Mucosa of descending colon (tissue), 3 donors: ENCODE data around the gene STUM. TPM values are rescaled to one million over a fixed set of nuclear protein-coding genes. Genes with fewer than 3 reads are reported as not detected.

Source experiments
- ATAC-seq: fragments of 200-7000 bp; cut with Tn5 transposase; one replicate; pipeline ENCODE4 v1.9.1; 2020; ENCODE audit warnings: mild to moderate bottlenecking, moderate library complexity
- DNase-seq, 3 donors: peaks; one replicate each; pipeline ENCODE4 v3.0.0-alpha.2; 2020
- H3K36me3 ChIP-seq: fragments of 200-600 bp; one replicate; pipeline ENCODE4 v1.8.0; 2021; ENCODE audit warnings: low read depth, mild to moderate bottlenecking
- H3K4me1 ChIP-seq: fragments of 200-600 bp; one replicate; pipeline ENCODE4 v1.8.0; 2021; ENCODE audit warnings: low read depth, mild to moderate bottlenecking
- H3K4me3 ChIP-seq: fragments of 200-600 bp; one replicate; pipeline ENCODE4 v1.8.0; 2021; ENCODE audit warnings: mild to moderate bottlenecking
- H3K9me3 ChIP-seq: fragments of 200-600 bp; one replicate; pipeline ENCODE4 v1.8.0; 2021; ENCODE audit warnings: mild to moderate bottlenecking
- CTCF ChIP-seq: fragments of 200-600 bp; IDR thresholded peaks from one replicate; pipeline ENCODE4 v1.8.0; 2022; ENCODE audit warnings: antibody characterized with exemption, mild to moderate bottlenecking
- intact Hi-C, 2 donors: fragments of 100-400 bp; cut with DNase I in 1 of 2; cut with micrococcal nuclease in 1 of 2; formaldehyde crosslinking; loops; one replicate each; pipeline versions ENCODE4 v1.11.0 to v1.11.1; 2022; cut with DNase I, micrococcal nuclease
- total RNA-seq, 3 donors: library from RNA; stranded (reverse); fragmentation: NEBNext Ultra II Directional in 2 of 3; extraction: Animal tissue kit (Norgen Biotek cat#: 25700) in 2 of 3; gene quantifications; one replicate each; pipeline versions ENCODE4 v1.2.1 to v1.2.4, GENCODE V29; 2021 to 2023
- donor health status: DM: no; HTN: no; CAD: no; lungs with moderate emphysema.
- donor health status: DM: no; HTN: no; CAD: no.
- donor health status: DM: no; HTN: yes; CAD: no.

The STUM gene
- total RNA-seq, 3 donors from 2014 or later, result 1.2 to 18.4 (median 4.9) TPM

GRCh38 chr1:226553924-226554282, 5.3 kb downstream of the STUM start:
- intact Hi-C loops, result no loop called here
- TF ChIP-seq CTCF, result no peak
- Histone ChIP-seq H3K4me1 (peaks cover 28% of the 10 kb centered on the region), H3K4me3 (no peak overlapping the region), H3K9me3 (no peaks in the 10 kb centered on the region), H3K36me3 (no peaks in the 10 kb centered on the region)
- DNase-seq (no peak), ATAC-seq (no peak)

- no peaks in the 10 kb centered on the region for H3K36me3 ChIP-seq
Observed at GRCh38 chr1:226555092-226555491, 6.5 kb downstream of the STUM start.

GRCh38 chr1:226557424-226557823, 8.9 kb downstream of the STUM start:
- no peak for ATAC-seq
- Histone ChIP-seq H3K4me1 (peaks cover 2% of the 10 kb centered on the region), H3K4me3 (no peak overlapping the region), H3K36me3 (no peaks in the 10 kb centered on the region), H3K9me3 (no peaks in the 10 kb centered on the region)
- intact Hi-C loops, result no loop called here
- no peak for DNase-seq
- TF ChIP-seq CTCF, result no peak

More at GRCh38 chr1:226555092-226555491, 6.5 kb downstream of the STUM start:
- TF ChIP-seq CTCF, result no peak
- no peak for ATAC-seq
- no peaks in the 10 kb centered on the region for H3K9me3 ChIP-seq
- no peak overlapping the region for H3K4me3 ChIP-seq
- DNase-seq, result no peak
- intact Hi-C loops, result no loop called here
- H3K4me1 ChIP-seq, result peaks cover 16% of the 10 kb centered on the region

- DNase-seq, result no peak
- intact Hi-C loops, result no loop called here
Observed at GRCh38 chr1:226558036-226558650, 9.6 kb downstream of the STUM start.

GRCh38 chr1:226560243-226560642, 11.7 kb downstream of the STUM start:
- Histone ChIP-seq H3K36me3 (no peaks in the 10 kb centered on the region), H3K4me1 (no peaks in the 10 kb centered on the region), H3K4me3 (no peak overlapping the region), H3K9me3 (no peaks in the 10 kb centered on the region)
- intact Hi-C loops, result no loop called here
- no peak for TF ChIP-seq CTCF
- no peak for DNase-seq
- no peak for ATAC-seq

More at GRCh38 chr1:226558036-226558650, 9.6 kb downstream of the STUM start:
- H3K4me1 ChIP-seq, result peaks cover 2% of the 10 kb centered on the region
- no peaks in the 10 kb centered on the region for H3K9me3 ChIP-seq
- no peak for ATAC-seq
- no peaks in the 10 kb centered on the region for H3K36me3 ChIP-seq
- TF ChIP-seq CTCF, result no peak
- H3K4me3 ChIP-seq, result no peak overlapping the region

- ATAC-seq (no peak), DNase-seq (no peak)
- Histone ChIP-seq H3K4me1 (no peaks in the 10 kb centered on the region), H3K9me3 (no peaks in the 10 kb centered on the region), H3K36me3 (no peaks in the 10 kb centered on the region), H3K4me3 (no peak overlapping the region)
- no peak for TF ChIP-seq CTCF
- intact Hi-C loops, result no loop called here
Observed at GRCh38 chr1:226562989-226563388, 14.4 kb downstream of the STUM start.
